ENCODE results near the gene NTHL1. TPM values are rescaled to one million over a fixed set of nuclear protein-coding genes. Genes with fewer than 3 reads are reported as not detected.
A peak's percentile ranks its signal among the peaks of the same experiment; 100 is the strongest.

The NTHL1 gene
- total and polyA plus RNA-seq, 2 of the 13 experiments (the other 11 are each of a cell fraction or from before 2014, with no cell fraction given), result 47.5 to 64.9 TPM

GRCh38 chr16:2039274-2040031 is 8.2 kb downstream of the NTHL1 start (continued):
- TF ChIP-seq RBM39 (IDR thresholded peaks at IDR 0.05; ENCODE audit: low read depth, low read length, poor library complexity, severe bottlenecking) (peak; percentile 39), ZNF619 (CRISPR knock-in tag; IDR thresholded peaks at IDR 0.05) (no peak; the same call in 1 of the 2 replicates), IKZF1 (IDR thresholded peaks at IDR 0.05) (no peak), EED (CRISPR knock-in tag; IDR thresholded peaks at IDR 0.05) (0 out of 2 replicates have a peak, but pooled peaks have one; percentile 18), ZNF567 (CRISPR knock-in tag; IDR thresholded peaks at IDR 0.05; ENCODE audit: borderline replicate concordance) (no peak), ZNF263 (CRISPR knock-in tag; IDR thresholded peaks at IDR 0.05) (0 out of 2 replicates have a peak, but pooled peaks have one; percentile 36), UBTF (CRISPR knock-in tag; IDR thresholded peaks at IDR 0.05) (peak; percentile 90), RAD51 (IDR thresholded peaks at IDR 0.05; ENCODE audit: borderline replicate concordance) (no peak), ZNF672 (CRISPR knock-in tag; IDR thresholded peaks at IDR 0.05) (no peak), CAMTA2 (CRISPR knock-in tag; IDR thresholded peaks at IDR 0.05; ENCODE audit: borderline replicate concordance) (no peak), ZNF556 (CRISPR knock-in tag; IDR thresholded peaks at IDR 0.05; ENCODE audit: borderline replicate concordance) (peak; percentile 79; the same call in 1 of the 2 replicates), ZFX (CRISPR knock-in tag; IDR thresholded peaks at IDR 0.05; ENCODE audit: low read depth) (peak; percentile 65), ZNF773 (CRISPR knock-in tag; IDR thresholded peaks at IDR 0.05; ENCODE audit: borderline replicate concordance) (peak; percentile 81; the same call in 1 of the 2 replicates), MTF1 (CRISPR knock-in tag; IDR thresholded peaks at IDR 0.05) (no peak), ZNF34 (CRISPR knock-in tag; IDR thresholded peaks at IDR 0.05; ENCODE audit: borderline replicate concordance) (no peak), ZNF598 (CRISPR knock-in tag; IDR thresholded peaks at IDR 0.05; ENCODE audit: borderline replicate concordance) (0 out of 2 replicates have a peak, but pooled peaks have one; percentile 13), ZNF670 (CRISPR knock-in tag; IDR thresholded peaks at IDR 0.05; ENCODE audit: borderline replicate concordance) (0 out of 2 replicates have a peak, but pooled peaks have one; percentile 85), AGO1 (IDR thresholded peaks at IDR 0.05; ENCODE audit: low read depth, low read length, poor library complexity, severe bottlenecking) (peak; percentile 94), NONO (IDR thresholded peaks at IDR 0.05) (no peak), NONO (CRISPR knock-in tag; conservative IDR thresholded peaks at IDR 0.05) (peak; percentile 89)
- TF ChIP-seq, protein P1, sequence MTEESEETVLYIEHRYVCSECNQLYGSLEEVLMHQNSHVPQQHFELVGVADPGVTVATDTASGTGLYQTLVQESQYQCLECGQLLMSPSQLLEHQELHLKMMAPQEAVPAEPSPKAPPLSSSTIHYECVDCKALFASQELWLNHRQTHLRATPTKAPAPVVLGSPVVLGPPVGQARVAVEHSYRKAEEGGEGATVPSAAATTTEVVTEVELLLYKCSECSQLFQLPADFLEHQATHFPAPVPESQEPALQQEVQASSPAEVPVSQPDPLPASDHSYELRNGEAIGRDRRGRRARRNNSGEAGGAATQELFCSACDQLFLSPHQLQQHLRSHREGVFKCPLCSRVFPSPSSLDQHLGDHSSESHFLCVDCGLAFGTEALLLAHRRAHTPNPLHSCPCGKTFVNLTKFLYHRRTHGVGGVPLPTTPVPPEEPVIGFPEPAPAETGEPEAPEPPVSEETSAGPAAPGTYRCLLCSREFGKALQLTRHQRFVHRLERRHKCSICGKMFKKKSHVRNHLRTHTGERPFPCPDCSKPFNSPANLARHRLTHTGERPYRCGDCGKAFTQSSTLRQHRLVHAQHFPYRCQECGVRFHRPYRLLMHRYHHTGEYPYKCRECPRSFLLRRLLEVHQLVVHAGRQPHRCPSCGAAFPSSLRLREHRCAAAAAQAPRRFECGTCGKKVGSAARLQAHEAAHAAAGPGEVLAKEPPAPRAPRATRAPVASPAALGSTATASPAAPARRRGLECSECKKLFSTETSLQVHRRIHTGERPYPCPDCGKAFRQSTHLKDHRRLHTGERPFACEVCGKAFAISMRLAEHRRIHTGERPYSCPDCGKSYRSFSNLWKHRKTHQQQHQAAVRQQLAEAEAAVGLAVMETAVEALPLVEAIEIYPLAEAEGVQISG (CRISPR knock-in tag; IDR thresholded peaks at IDR 0.05), result peak; percentile 70
- TF ChIP-seq, protein P2, sequence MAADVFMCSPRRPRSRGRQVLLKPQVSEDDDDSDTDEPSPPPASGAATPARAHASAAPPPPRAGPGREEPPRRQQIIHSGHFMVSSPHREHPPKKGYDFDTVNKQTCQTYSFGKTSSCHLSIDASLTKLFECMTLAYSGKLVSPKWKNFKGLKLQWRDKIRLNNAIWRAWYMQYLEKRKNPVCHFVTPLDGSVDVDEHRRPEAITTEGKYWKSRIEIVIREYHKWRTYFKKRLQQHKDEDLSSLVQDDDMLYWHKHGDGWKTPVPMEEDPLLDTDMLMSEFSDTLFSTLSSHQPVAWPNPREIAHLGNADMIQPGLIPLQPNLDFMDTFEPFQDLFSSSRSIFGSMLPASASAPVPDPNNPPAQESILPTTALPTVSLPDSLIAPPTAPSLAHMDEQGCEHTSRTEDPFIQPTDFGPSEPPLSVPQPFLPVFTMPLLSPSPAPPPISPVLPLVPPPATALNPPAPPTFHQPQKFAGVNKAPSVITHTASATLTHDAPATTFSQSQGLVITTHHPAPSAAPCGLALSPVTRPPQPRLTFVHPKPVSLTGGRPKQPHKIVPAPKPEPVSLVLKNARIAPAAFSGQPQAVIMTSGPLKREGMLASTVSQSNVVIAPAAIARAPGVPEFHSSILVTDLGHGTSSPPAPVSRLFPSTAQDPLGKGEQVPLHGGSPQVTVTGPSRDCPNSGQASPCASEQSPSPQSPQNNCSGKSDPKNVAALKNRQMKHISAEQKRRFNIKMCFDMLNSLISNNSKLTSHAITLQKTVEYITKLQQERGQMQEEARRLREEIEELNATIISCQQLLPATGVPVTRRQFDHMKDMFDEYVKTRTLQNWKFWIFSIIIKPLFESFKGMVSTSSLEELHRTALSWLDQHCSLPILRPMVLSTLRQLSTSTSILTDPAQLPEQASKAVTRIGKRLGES (CRISPR knock-in tag; IDR thresholded peaks at IDR 0.05; ENCODE audit: borderline replicate concordance), result no peak
